HG03108 (cell line): ENCODE data around the gene RETSAT.
"Not testable (repeated sequence)": the region's sequence is repeated elsewhere in the genome, so short reads cannot be mapped to it uniquely, and the experiment has no call there.

ENCODE experiments used
- ATAC-seq: cut with Tn5 transposase; IDR thresholded peaks from one replicate; pipeline ENCODE4 v1.9.1; 2021; ENCODE audit warnings: moderate library complexity; ENCODE audit not compliant: unreplicated experiment

Gene RETSAT

GRCh38 chr2:85354286-85355072 lies at the start of gene RETSAT, which contains the start of gene ELMOD3:
Gene RETSAT, minus strand, starts transcription at chr2:85354528. Its CDS starts 21 bp downstream, at chr2:85354507.
Gene ELMOD3, plus strand, starts transcription at chr2:85354769. Its CDS starts 2,430 bp downstream, at chr2:85357199.
- peak; percentile 97 for ATAC-seq

DNA sequence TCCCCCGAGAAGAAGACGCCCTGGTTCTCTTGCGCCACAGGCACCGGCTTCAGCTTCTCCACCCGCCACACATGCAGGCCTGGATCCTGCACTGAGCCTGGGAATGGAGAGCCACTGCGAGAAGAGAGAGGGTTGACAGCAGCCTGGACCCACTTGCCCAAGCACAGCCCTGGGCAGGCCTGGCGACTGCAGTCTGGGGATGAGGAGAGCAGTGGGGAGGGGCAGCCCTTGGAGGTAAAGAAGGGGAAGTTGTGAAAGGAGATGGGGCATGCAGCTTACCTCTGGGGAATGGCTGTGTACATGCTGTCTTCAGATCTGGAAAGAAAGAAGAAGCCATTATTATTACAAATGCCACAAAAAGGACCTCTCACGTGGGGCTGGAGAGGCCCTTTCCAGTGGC lies 47.5 kb upstream of the RETSAT start:
- no peak for ATAC-seq

GRCh38 chr2:85401464-85401805 lies 47.1 kb upstream of the RETSAT start:
- no peak for ATAC-seq

GRCh38 chr2:85400541-85401463 lies 46.5 kb upstream of the RETSAT start:
- ATAC-seq = no peak

GRCh38 chr2:85400023-85400422 lies 45.7 kb upstream of the RETSAT start:
- ATAC-seq = no peak

DNA sequence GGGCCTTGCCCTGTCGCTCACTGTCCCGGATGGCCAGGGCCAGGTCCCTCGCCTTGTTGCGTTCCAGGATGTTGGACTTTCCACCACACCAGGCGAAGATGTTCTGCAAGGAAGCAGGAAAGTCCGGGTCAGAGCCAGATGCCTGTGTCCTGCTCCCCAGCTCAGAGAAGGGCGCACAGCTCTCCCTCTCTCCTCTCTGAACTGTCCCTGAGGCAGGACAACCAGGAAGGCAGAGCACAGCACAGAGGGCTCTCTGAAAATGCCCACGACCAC lies 44.8 kb upstream of the RETSAT start:
- no peak for ATAC-seq

DNA sequence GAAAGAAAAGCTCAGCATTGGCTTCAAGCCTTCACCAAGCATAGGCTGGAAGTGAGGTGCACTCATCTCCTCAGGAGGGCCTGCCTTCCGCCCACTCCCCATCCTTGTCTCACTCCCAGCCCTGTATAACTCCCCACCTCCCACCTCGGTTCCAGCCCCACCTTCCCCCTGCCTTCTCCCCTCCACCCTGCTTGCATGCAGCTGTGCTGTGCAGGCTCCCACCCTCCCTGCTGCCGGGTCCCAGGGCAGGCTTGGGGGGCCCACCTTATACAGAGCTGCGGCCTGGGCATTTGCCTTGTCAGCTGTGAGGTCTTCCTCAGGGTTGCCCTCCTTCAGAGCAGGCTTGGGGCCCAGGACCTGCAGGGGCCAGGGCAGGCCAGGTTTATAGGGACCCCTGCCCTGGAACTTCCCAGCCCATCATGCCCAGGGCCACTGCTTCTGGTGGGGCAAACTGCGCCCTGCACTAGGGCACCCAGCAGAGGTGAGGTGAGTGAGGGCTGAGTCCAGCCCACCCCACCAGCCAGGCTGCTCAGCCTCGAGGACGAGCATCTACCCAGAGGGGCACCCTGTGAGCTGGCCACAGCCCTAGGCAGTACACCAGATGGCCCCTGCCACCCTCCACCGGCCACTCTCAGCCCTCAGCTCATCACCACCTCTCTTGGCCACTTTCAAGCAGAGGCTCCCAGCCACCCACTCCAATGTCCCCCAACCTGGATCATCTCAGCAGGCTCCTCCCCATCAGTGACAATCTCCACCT lies 44.3 kb upstream of the RETSAT start:
- no peak for ATAC-seq

- ATAC-seq = no peak
These were observed 43.6 kb upstream of the RETSAT start for GRCh38 chr2:85397925-85398331.

DNA sequence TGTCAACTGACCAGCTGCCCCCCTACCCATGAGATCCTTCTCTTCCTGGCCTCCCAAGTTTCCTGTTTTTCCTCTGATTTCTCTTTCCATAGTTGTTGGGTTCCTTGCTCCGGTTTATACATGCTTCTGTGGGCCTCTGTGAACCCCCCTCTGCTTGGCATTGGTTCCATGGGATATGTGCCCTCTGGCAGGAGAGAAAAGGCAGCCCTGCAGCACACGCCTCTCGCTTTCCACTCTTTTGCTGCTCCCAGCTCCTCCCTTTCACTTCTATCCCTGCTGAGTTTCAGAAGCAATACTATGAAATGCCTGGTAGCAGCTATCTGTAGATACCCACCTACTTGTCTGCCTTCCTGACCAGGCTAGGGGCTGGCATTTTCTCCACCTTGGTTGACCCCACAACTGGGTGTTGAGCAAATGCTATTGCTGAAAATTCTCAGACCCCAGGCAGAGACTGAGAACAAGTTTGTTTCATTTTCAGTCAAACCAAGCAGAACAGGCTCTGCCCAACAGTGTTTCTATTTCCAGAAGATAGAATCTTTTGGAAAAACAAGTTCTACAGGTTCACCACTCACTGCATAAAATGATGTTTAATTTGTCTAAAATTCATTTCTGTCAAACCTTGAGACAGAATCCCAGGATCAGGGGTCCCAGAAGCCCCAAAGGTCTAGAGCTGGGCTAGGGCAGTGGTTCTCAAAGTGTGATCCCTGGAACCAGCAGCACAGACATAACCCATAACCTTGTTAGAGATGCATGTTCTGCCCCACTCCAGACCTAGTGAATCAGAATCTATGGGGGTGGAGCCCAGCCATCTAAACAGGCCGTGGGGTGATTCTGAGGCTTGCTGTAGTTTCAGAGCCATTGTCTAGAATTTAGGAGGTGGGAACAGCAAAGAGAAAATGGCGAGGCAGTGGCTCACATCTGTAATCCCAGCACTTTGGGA lies 42.5 kb upstream of the RETSAT start:
- ATAC-seq = no peak

- ATAC-seq = no peak
These were observed 41.7 kb upstream of the RETSAT start for GRCh38 chr2:85395912-85396475.

DNA sequence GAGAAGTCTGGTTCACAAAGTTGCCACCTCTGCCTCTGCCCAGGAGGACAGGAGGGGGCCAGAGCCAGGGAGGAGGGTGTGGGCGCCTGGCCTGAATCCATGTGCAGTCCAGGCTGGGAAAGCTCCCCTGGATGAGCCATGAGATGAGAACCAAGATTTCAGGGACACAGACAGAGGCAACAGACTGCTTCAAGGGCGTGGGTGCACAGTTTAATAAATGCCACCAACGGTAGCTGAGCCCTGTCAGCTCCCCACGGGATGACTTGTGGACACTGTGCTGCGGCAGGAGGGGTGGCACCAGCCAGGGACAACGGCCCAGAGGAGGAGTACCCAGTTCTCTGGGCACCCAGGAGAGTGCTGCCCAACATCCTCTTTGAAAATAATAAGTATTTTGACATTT lies 40.6 kb upstream of the RETSAT start:
- no peak for ATAC-seq

GRCh38 chr2:85394261-85394681 lies 39.9 kb upstream of the RETSAT start:
- ATAC-seq = no peak

- ATAC-seq = no peak
These were observed 39.5 kb upstream of the RETSAT start for GRCh38 chr2:85393836-85394235.

DNA sequence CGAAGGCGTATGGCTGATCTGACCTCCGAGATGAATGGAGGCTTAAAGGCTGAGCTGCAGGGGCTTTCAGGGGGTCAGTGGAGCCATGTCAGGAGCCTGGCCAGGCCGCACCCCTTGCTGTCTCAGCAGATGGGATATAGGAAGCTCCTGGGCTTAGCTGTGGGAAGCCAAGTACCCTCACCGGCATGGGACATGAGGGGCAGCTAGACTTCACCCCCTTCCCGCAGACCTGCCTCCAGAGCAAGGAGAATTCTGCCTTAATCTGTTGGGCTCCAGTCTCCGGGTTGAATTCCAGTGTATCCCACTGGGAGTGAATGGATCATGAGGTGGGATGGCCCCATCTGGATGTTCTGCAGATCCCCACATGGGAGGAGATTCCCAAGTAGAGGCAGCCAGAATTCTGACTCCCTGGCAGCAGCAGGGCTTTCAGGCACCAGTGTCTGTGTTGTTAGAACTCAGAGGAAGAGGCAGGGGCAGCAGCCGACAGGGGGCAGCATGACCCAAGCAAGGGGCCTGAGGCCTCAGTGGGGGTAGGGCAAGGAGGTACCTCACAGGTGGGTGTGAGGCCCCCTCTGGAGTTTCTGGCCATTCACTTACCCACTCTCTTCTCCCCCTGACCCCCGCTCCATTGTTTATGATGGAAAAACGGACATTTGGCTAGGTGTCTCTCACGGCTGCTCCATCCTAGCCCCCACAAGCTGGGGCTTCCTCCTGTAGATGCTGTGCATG lies 36.8 kb upstream of the RETSAT start:
- ATAC-seq = no peak

DNA sequence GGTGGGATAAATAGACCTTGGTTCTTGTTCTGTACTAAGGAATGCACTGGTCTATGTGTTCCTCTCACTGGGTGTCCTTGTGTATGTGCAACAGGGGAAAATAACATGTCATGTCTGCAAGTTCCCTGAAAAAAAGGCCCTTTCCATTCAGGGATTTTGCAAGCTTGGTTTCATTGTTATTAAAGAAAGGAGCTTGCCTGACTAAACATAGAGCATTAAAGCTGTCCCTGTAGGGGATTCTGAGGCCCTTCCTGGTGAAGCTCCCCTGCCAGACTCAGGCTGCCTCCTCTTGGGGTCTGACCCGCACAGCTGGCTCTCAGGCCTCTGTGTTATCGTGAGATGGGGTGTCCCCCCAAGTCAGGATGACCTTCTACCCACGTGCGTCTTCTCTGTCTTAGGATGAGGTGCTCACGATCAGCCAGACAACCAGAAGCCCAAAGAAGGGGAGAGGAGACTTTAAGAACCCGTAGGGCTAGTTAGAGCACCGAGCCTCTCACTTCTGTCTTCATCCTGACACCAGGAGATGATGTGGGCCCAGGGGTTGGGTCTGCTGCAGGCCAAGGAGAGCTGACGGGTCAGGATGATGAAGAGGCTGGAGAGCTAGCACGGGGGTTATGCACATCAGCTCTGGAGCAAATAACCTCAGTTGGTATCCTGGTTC lies 34.7 kb upstream of the RETSAT start:
- ATAC-seq = no peak

- no peak for ATAC-seq
These were observed 33.4 kb upstream of the RETSAT start for GRCh38 chr2:85387754-85388153.

DNA sequence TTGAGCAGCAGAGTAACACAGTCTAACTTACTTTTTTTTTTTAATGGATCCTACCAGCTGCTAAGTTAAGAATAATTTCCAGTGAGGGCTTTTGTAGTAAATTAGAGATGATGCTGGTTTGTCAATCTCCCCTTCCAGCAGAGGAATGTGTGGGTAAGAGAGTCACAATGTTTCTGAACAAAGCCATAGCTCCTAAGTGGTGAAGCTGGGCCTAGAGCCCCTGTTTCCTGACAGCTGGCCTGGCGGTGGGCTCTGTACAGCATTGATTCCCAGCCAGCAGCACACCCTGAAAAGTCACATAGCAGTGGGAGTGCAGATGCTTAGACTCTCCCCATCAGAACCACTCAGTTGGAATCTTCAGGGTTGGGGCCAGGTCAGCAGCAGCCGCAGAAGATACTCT lies 31.4 kb upstream of the RETSAT start:
- ATAC-seq = no peak

- ATAC-seq = no peak
These were observed 29.5 kb upstream of the RETSAT start for GRCh38 chr2:85383850-85384249.

DNA sequence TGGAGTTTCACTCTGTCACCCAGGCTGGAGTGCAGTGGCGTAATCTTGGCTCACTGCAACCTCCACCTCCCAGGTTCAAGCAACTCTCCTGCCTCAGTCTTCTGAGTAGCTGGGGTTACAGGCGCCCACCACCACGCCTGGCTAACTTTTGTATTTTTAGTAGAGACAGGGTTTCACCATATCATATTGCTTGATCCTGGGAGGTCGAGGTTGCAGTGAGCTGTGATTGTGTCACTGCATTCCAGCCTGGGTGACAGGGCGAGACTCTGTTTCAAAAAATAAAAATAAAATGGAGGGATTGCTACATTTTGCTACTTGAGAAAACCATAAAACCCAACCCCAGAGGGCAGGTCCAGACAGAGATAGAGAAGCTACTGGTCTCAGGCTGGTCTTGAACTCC lies 28.8 kb upstream of the RETSAT start:
- not testable (repeated sequence) for ATAC-seq
